Measurements from ENCODE around the gene MTHFD2L.
"Not testable (repeated sequence)": the region's sequence is repeated elsewhere in the genome, so short reads cannot be mapped to it uniquely, and the experiment has no call there.

MTHFD2L gene

GRCh38 chr4:74157561-74158465 is at the start of gene MTHFD2L:
Gene MTHFD2L (plus strand): TSS chr4:74158118. CDS start chr4:74158139, 21 bp downstream.
- peak; percentile 38 to 62 for DNase-seq (ENCODE audit: low read depth in 2 of 2)

- DNase-seq (ENCODE audit: low read depth in 2 of 2) = no peak
Observed at GRCh38 chr4:74108457-74109115, 49.3 kb upstream of the MTHFD2L start.

- DNase-seq (ENCODE audit: low read depth in 2 of 2) = no peak
Observed at GRCh38 chr4:74109116-74109869, 48.6 kb upstream of the MTHFD2L start.

GRCh38 chr4:74109870-74110605 is 47.9 kb upstream of the MTHFD2L start:
- DNase-seq (ENCODE audit: low read depth in 2 of 2) = no peak

GRCh38 chr4:74110670-74111069 is 47.2 kb upstream of the MTHFD2L start:
- no peak for DNase-seq (ENCODE audit: low read depth in 2 of 2)

- DNase-seq (ENCODE audit: low read depth in 2 of 2) = no peak
Observed at GRCh38 chr4:74111306-74111975, 46.5 kb upstream of the MTHFD2L start.

- no peak for DNase-seq (ENCODE audit: low read depth in 2 of 2)
Observed at GRCh38 chr4:74111990-74112389, 45.9 kb upstream of the MTHFD2L start.

- DNase-seq (ENCODE audit: low read depth in 2 of 2) = no peak
Observed at GRCh38 chr4:74112399-74113105, 45.4 kb upstream of the MTHFD2L start.

GRCh38 chr4:74114234-74114633 is 43.7 kb upstream of the MTHFD2L start:
- DNase-seq (ENCODE audit: low read depth in 2 of 2) = no peak

GRCh38 chr4:74117024-74117534 is 40.8 kb upstream of the MTHFD2L start:
- no peak for DNase-seq (ENCODE audit: low read depth in 2 of 2)

GRCh38 chr4:74118600-74119338 is 39.1 kb upstream of the MTHFD2L start:
- DNase-seq (ENCODE audit: low read depth in 2 of 2) = no peak

- no peak for DNase-seq (ENCODE audit: low read depth in 2 of 2)
Observed at GRCh38 chr4:74120086-74120485, 37.8 kb upstream of the MTHFD2L start.

- DNase-seq (ENCODE audit: low read depth in 2 of 2) = no peak
Observed at GRCh38 chr4:74121643-74122579, 36.0 kb upstream of the MTHFD2L start.

GRCh38 chr4:74123065-74123728 is 34.7 kb upstream of the MTHFD2L start:
- DNase-seq (ENCODE audit: low read depth in 2 of 2) = no peak

GRCh38 chr4:74125029-74125428 is 32.9 kb upstream of the MTHFD2L start:
- DNase-seq (ENCODE audit: low read depth in 2 of 2) = no peak

- DNase-seq (ENCODE audit: low read depth in 2 of 2) = no peak
Observed at GRCh38 chr4:74127745-74128144, 30.2 kb upstream of the MTHFD2L start.

- not testable (repeated sequence) for DNase-seq (ENCODE audit: low read depth in 2 of 2)
Observed at GRCh38 chr4:74130843-74131242, 27.1 kb upstream of the MTHFD2L start.

- DNase-seq (ENCODE audit: low read depth in 2 of 2) = not testable (repeated sequence)
Observed at GRCh38 chr4:74132188-74132587, 25.7 kb upstream of the MTHFD2L start.
